Chondrocyte (in vitro differentiated cells): ENCODE results near the gene GPRC6A. TPM values are rescaled to one million over a fixed set of nuclear protein-coding genes. Genes with fewer than 3 reads are reported as not detected.

Experiments
- DNase-seq: peaks from one replicate; pipeline ENCODE4 v3.0.0; 2021; ENCODE audit warnings: mixed read lengths, low spot score
- H3K27ac Mint-ChIP-seq: one replicate; pipeline ENCODE4 v1.8.0; 2021; ENCODE audit warnings: mild to moderate bottlenecking, moderate library complexity, mixed read lengths; ENCODE audit not compliant: unreplicated experiment
- H3K27me3 Mint-ChIP-seq: 2 replicates; pipeline ENCODE4 v1.8.0; 2021; ENCODE audit warnings: low read depth, mixed read lengths
- H3K36me3 Mint-ChIP-seq: 2 replicates; pipeline ENCODE4 v1.8.0; 2021; ENCODE audit warnings: low read depth, mixed read lengths
- H3K4me1 Mint-ChIP-seq: 2 replicates; pipeline ENCODE4 v1.8.0; 2021; ENCODE audit warnings: low read depth, mild to moderate bottlenecking, mixed read lengths
- H3K4me3 Mint-ChIP-seq: one replicate; pipeline ENCODE4 v1.8.0; 2021; ENCODE audit warnings: mild to moderate bottlenecking, moderate library complexity, mixed read lengths; ENCODE audit not compliant: unreplicated experiment
- H3K9me3 Mint-ChIP-seq: 2 replicates; pipeline ENCODE4 v1.8.0; 2021; ENCODE audit warnings: low read depth, mixed read lengths
- total RNA-seq: library from RNA; stranded (reverse); gene quantifications from 3 replicates; pipeline ENCODE4 v1.2.1, GENCODE V29; 2021
- TF ChIP-seq, protein P1 (sequence below): fragments of 200-600 bp; sonication (generic); IDR thresholded peaks from 2 replicates; pipeline ENCODE4 v1.5.0; 2021; ENCODE audit warnings: antibody characterized with exemption, mild to moderate bottlenecking, moderate library complexity

The GPRC6A gene
- total RNA-seq, 1 donor from 2014 or later = not detected

DNA sequence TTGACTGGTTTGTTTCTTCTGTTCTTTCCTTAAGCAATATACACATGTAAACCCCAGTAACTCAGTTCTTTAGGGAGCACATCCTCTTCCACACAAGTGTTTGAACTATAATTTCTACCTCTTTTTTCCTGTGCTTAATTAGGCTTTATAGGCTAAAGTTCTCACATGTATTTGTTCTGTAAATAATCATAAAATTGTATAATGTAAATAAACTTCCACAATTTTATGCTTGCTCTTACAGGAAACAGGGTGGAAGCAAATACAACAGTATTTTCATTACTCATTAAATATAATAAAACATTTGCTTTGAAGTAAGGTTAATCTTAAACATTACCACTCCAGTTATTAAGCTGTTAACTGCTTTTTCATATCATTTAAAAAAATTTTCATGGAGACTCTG is 26.9 kb downstream of the GPRC6A start:
- Mint-ChIP-seq H3K4me3 (no peak overlapping the region), H3K9me3 (no peaks in the 10 kb centered on the region), H3K27me3 (peaks cover 30% of the 10 kb centered on the region), H3K4me1 (no peaks in the 10 kb centered on the region), H3K36me3 (no peaks in the 10 kb centered on the region), H3K27ac (no peak overlapping the region)
- TF ChIP-seq, protein P1, sequence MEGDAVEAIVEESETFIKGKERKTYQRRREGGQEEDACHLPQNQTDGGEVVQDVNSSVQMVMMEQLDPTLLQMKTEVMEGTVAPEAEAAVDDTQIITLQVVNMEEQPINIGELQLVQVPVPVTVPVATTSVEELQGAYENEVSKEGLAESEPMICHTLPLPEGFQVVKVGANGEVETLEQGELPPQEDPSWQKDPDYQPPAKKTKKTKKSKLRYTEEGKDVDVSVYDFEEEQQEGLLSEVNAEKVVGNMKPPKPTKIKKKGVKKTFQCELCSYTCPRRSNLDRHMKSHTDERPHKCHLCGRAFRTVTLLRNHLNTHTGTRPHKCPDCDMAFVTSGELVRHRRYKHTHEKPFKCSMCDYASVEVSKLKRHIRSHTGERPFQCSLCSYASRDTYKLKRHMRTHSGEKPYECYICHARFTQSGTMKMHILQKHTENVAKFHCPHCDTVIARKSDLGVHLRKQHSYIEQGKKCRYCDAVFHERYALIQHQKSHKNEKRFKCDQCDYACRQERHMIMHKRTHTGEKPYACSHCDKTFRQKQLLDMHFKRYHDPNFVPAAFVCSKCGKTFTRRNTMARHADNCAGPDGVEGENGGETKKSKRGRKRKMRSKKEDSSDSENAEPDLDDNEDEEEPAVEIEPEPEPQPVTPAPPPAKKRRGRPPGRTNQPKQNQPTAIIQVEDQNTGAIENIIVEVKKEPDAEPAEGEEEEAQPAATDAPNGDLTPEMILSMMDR = no peak
- DNase-seq = no peak

DNA sequence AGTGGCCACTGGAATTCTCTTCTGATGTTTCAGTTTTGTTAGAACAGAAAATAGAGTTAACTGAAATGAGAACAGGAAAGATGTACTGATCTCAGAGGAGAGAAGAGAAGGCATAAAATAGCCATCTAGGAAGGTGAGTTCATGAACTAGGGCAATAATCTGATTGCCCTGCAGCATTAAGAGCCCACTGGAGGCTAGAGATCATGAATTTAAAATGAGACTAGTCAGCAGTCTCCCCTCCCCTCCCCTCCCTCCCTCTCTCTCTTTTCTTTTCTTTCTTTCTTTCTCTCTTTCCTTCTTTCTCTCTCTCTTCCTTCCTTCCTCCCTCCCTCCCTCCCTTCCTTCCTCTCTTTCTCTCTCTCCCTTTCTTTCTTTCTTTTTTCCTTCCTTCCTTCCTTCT is 28.9 kb downstream of the GPRC6A start:
- Mint-ChIP-seq H3K4me1 (no peaks in the 10 kb centered on the region), H3K27me3 (peaks cover 30% of the 10 kb centered on the region), H3K9me3 (no peaks in the 10 kb centered on the region), H3K36me3 (no peaks in the 10 kb centered on the region), H3K4me3 (no peak overlapping the region), H3K27ac (no peak overlapping the region)
- TF ChIP-seq, protein P1 = no peak
- DNase-seq = no peak

DNA sequence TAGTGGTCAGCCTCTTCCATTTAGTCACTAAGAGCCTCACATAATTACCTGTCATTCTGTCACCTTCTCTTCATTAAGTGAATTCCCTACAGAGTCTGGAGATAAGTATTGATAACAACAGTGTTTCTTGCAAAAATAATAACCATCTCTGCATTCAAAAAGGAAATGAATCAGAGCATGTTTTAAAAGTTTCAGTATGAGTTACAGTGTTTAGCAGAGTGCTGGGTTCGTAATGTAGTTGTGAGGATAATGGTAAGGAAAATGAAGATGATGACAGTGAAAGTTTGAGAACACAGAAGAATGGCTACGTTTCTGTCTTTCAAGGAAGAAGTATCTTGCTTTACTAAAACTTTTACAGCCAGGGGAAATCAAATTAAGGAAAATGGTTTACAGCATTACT is 31.3 kb downstream of the GPRC6A start:
- no peak for DNase-seq
- no peaks in the 10 kb centered on the region for H3K36me3 Mint-ChIP-seq
- H3K4me3 Mint-ChIP-seq = no peak overlapping the region
- no peak overlapping the region for H3K27ac Mint-ChIP-seq
- peaks cover 29% of the 10 kb centered on the region for H3K27me3 Mint-ChIP-seq
- TF ChIP-seq, protein P1 = no peak
- no peaks in the 10 kb centered on the region for H3K9me3 Mint-ChIP-seq
- no peaks in the 10 kb centered on the region for H3K4me1 Mint-ChIP-seq

DNA sequence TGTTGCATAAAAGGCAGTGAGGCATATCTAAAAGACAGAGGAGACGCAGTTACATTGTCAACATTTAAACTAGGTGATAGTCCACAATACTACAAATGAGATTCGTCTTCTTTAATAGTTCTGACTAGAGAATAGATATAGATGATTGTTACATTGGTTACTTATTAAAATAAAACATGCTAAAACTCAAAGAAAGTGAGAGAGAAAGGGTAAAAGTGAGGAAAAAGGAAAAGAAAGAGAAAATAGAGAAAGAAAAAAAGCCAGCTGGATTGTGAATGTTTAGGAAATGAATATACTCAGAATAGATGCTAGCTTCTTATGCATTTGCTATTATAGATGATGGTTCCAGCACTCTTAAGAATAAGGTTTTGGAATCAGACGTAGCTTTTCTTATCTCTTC is 35.7 kb downstream of the GPRC6A start:
- no peak overlapping the region for H3K4me3 Mint-ChIP-seq

DNA sequence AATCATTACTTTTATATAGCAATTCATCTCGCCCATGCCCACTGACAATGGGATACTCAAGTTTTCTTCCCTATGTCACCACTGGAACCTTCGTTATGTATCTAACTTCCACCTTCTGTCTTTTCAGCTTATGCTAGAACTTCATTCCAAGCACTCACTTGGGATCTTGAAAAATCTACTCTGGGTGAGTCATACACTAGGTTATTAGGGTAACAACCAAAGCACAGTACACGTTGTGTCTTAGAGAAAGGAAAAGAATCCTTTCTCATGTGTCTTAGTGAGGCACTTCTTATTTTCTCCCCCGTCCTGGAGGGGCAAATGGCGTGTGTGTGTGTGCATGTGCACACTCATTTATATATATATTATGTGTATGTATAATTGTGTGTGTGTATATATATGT is 45.0 kb downstream of the GPRC6A start:
- no peaks in the 10 kb centered on the region for H3K9me3 Mint-ChIP-seq
- no peak overlapping the region for H3K4me3 Mint-ChIP-seq
- no peak for DNase-seq
- no peaks in the 10 kb centered on the region for H3K36me3 Mint-ChIP-seq
- H3K4me1 Mint-ChIP-seq = no peaks in the 10 kb centered on the region
- peaks cover 23% of the 10 kb centered on the region for H3K27me3 Mint-ChIP-seq
- no peak overlapping the region for H3K27ac Mint-ChIP-seq
- TF ChIP-seq, protein P1 = no peak

More for the DNA sequence above, 35.7 kb downstream of the GPRC6A start:
- Mint-ChIP-seq H3K4me1 (no peaks in the 10 kb centered on the region), H3K9me3 (no peaks in the 10 kb centered on the region), H3K36me3 (no peaks in the 10 kb centered on the region), H3K27ac (no peak overlapping the region), H3K27me3 (peaks cover 19% of the 10 kb centered on the region)
- no peak for DNase-seq
- TF ChIP-seq, protein P1 = no peak
